Measurements from ENCODE around the gene NSMCE1.
A peak's percentile ranks its signal among the peaks of the same experiment; 100 is the strongest.
"Not testable (repeated sequence)": the region's sequence is repeated elsewhere in the genome, so short reads cannot be mapped to it uniquely, and the experiment has no call there.

The NSMCE1 gene

GRCh38 chr16:27264151-27264550 lies 4.4 kb downstream of the NSMCE1 start:
- Histone ChIP-seq H3K9me3 (no peaks in the 10 kb centered on the region), H3K36me3 (no peaks in the 10 kb centered on the region), H3K4me3 (no peak overlapping the region), H3K27ac (peak overlapping the region in 1 of 2 donors; percentile 36), H3K4me1 (peaks cover 0 to 17% (median 5%) of the 10 kb centered on the region in 4 donors), H3K27me3 (no peaks in the 10 kb centered on the region)
- intact Hi-C loops (cut with DNase I; ENCODE audit: low total_unique reads): no loop called here
- no peak for TF ChIP-seq CTCF (IDR thresholded peaks at IDR 0.05)
- DNase-seq: no peak

- intact Hi-C loops (cut with DNase I; ENCODE audit: low total_unique reads); H3K4me3 ChIP-seq; H3K27ac ChIP-seq; H3K9me3 ChIP-seq; H3K27me3 ChIP-seq; H3K36me3 ChIP-seq; DNase-seq: not testable (repeated sequence)
- peaks cover 0 to 12% (median 2%) of the 10 kb centered on the region in 4 donors for H3K4me1 ChIP-seq
These were observed 5.6 kb downstream of the NSMCE1 start for GRCh38 chr16:27262904-27263423.

GRCh38 chr16:27259710-27260109 lies 8.9 kb downstream of the NSMCE1 start:
- Histone ChIP-seq H3K4me1 (peaks cover 0 to 12% (median 5%) of the 10 kb centered on the region in 4 donors), H3K4me3 (no peak overlapping the region), H3K27ac (no peak overlapping the region), H3K36me3 (peaks cover 0 to 26% (median 14%) of the 10 kb centered on the region in 3 donors), H3K27me3 (no peaks in the 10 kb centered on the region), H3K9me3 (no peaks in the 10 kb centered on the region)
- TF ChIP-seq CTCF (IDR thresholded peaks at IDR 0.05): no peak
- intact Hi-C loops (cut with DNase I; ENCODE audit: low total_unique reads): no loop called here
- no peak for DNase-seq

- intact Hi-C loops (cut with DNase I; ENCODE audit: low total_unique reads): no loop called here
- H3K36me3 ChIP-seq: peaks cover 0 to 26% (median 14%) of the 10 kb centered on the region in 3 donors
- peaks cover 0 to 23% (median 14%) of the 10 kb centered on the region in 4 donors for H3K4me1 ChIP-seq
- no peak overlapping the region for H3K4me3 ChIP-seq
- H3K9me3 ChIP-seq: no peaks in the 10 kb centered on the region
- DNase-seq: no peak
- no peak for TF ChIP-seq CTCF (IDR thresholded peaks at IDR 0.05)
- no peaks in the 10 kb centered on the region for H3K27me3 ChIP-seq
- H3K27ac ChIP-seq: no peak overlapping the region
These were observed 10.3 kb downstream of the NSMCE1 start for GRCh38 chr16:27258241-27258734.

- TF ChIP-seq CTCF (IDR thresholded peaks at IDR 0.05): no peak
- Histone ChIP-seq H3K27ac (no peak overlapping the region), H3K27me3 (no peaks in the 10 kb centered on the region), H3K9me3 (no peaks in the 10 kb centered on the region), H3K4me3 (no peak overlapping the region), H3K4me1 (peaks cover 0 to 23% (median 15%) of the 10 kb centered on the region in 4 donors), H3K36me3 (peaks cover 0 to 26% (median 14%) of the 10 kb centered on the region in 3 donors)
- DNase-seq: no peak
- intact Hi-C loops (cut with DNase I; ENCODE audit: low total_unique reads): no loop called here
These were observed 11.3 kb downstream of the NSMCE1 start for GRCh38 chr16:27257271-27257670.

GRCh38 chr16:27256861-27257260 lies 11.7 kb downstream of the NSMCE1 start:
- no peaks in the 10 kb centered on the region for H3K27me3 ChIP-seq
- H3K4me3 ChIP-seq: no peak overlapping the region
- H3K9me3 ChIP-seq: no peaks in the 10 kb centered on the region
- H3K36me3 ChIP-seq: peaks cover 0 to 26% (median 14%) of the 10 kb centered on the region in 3 donors
- intact Hi-C loops (cut with DNase I; ENCODE audit: low total_unique reads): no loop called here
- DNase-seq: no peak
- peaks cover 0 to 23% (median 15%) of the 10 kb centered on the region in 4 donors for H3K4me1 ChIP-seq
- H3K27ac ChIP-seq: no peak overlapping the region
- no peak for TF ChIP-seq CTCF (IDR thresholded peaks at IDR 0.05)

Measured in tibial artery (tissue), 4 donors.